ENCODE results near the gene PDE6C. TPM values are rescaled to one million over a fixed set of nuclear protein-coding genes. Genes with fewer than 3 reads are reported as not detected.

Gene PDE6C
- total RNA-seq, 2 donors from 2014 or later: not detected

- Histone ChIP-seq H3K36me3 (ENCODE audit: control insufficient read depth, insufficient read depth, low read length) (no peaks in the 10 kb centered on the region), H3K9ac (ENCODE audit: extremely low read depth, low read length, poor library complexity, severe bottlenecking) (no peak overlapping the region), H3K27ac (ENCODE audit: low read depth, low read length) (no peak overlapping the region), H3K4me1 (ENCODE audit: control insufficient read depth, insufficient read depth, low read length) (no peaks in the 10 kb centered on the region), H3K4me3 (ENCODE audit: low read length) (no peak overlapping the region), H3K27me3 (ENCODE audit: control insufficient read depth, insufficient read depth, low read length, poor library complexity, severe bottlenecking) (no peaks in the 10 kb centered on the region), H3K9me3 (ENCODE audit: control insufficient read depth, low read length) (no peaks in the 10 kb centered on the region)
- TF ChIP-seq CTCF (conservative IDR thresholded peaks at IDR 0.05): no peak
- Mint-ChIP-seq H3K27me3 (ENCODE audit: insufficient read depth) (peaks cover 10% of the 10 kb centered on the region), H3K4me3 (no peak overlapping the region), H3K27ac (no peak overlapping the region), H3K36me3 (ENCODE audit: low read depth) (no peaks in the 10 kb centered on the region), H3K9me3 (no peaks in the 10 kb centered on the region), H3K4me1 (no peaks in the 10 kb centered on the region)
- no peak for DNase-seq
- 87% methylated on average over 3 of the region's 3 CpGs for WGBS, 2 experiments (ENCODE audit: insufficient coverage in 1 of 2, insufficient read length in 1 of 2)
Observed at GRCh38 chr10:93576888-93577287, 35.4 kb upstream of the PDE6C start.

GRCh38 chr10:93577565-93577964 is 34.8 kb upstream of the PDE6C start:
- no peak for TF ChIP-seq CTCF (conservative IDR thresholded peaks at IDR 0.05)
- no peak overlapping the region for H3K27ac ChIP-seq (ENCODE audit: low read depth, low read length)
- no peak overlapping the region for H3K9ac ChIP-seq (ENCODE audit: extremely low read depth, low read length, poor library complexity, severe bottlenecking)
- no peaks in the 10 kb centered on the region for H3K4me1 ChIP-seq (ENCODE audit: control insufficient read depth, insufficient read depth, low read length)
- Mint-ChIP-seq H3K4me1 (no peaks in the 10 kb centered on the region), H3K9me3 (no peaks in the 10 kb centered on the region), H3K4me3 (no peak overlapping the region), H3K36me3 (ENCODE audit: low read depth) (no peaks in the 10 kb centered on the region), H3K27ac (no peak overlapping the region), H3K27me3 (ENCODE audit: insufficient read depth) (peaks cover 6% of the 10 kb centered on the region)
- no peaks in the 10 kb centered on the region for H3K27me3 ChIP-seq (ENCODE audit: control insufficient read depth, insufficient read depth, low read length, poor library complexity, severe bottlenecking)
- no peak for DNase-seq
- no peaks in the 10 kb centered on the region for H3K9me3 ChIP-seq (ENCODE audit: control insufficient read depth, low read length)
- WGBS, 2 experiments (ENCODE audit: insufficient coverage in 1 of 2, insufficient read length in 1 of 2): 93 to 100% methylated on average over 2 to 3 of the region's 3 CpGs
- H3K36me3 ChIP-seq (ENCODE audit: control insufficient read depth, insufficient read depth, low read length): no peaks in the 10 kb centered on the region
- no peak overlapping the region for H3K4me3 ChIP-seq (ENCODE audit: low read length)

DNA sequence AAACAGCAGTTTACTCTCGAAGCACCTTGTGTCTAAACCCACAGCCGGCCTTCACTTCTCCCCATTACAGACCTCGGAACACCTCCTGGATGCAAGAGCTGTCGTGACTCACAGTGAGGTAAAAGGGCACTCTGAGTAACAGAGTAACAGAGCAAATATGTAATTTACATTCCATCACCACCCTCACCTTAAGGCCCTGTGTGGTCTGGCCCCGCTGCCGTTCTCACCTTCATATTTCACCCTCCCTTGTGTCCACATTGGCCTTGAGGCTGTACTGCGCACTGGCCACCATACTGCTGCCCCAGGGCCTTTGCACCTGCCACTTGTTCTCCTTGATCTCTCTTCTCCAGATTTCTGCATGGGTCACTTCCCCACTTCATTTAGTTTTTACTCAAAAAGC is 33.2 kb upstream of the PDE6C start:
- WGBS, 2 experiments (ENCODE audit: insufficient coverage in 1 of 2, insufficient read length in 1 of 2): 92 to 94% methylated on average over 3 to 7 of the region's 7 CpGs
- no peaks in the 10 kb centered on the region for H3K4me1 ChIP-seq (ENCODE audit: control insufficient read depth, insufficient read depth, low read length)
- no peak overlapping the region for H3K9ac ChIP-seq (ENCODE audit: extremely low read depth, low read length, poor library complexity, severe bottlenecking)
- H3K36me3 ChIP-seq (ENCODE audit: control insufficient read depth, insufficient read depth, low read length): no peaks in the 10 kb centered on the region
- no peaks in the 10 kb centered on the region for H3K4me1 Mint-ChIP-seq
- no peaks in the 10 kb centered on the region for H3K9me3 Mint-ChIP-seq
- H3K36me3 Mint-ChIP-seq (ENCODE audit: low read depth): no peaks in the 10 kb centered on the region
- peaks cover 2% of the 10 kb centered on the region for H3K27me3 Mint-ChIP-seq (ENCODE audit: insufficient read depth)
- no peak overlapping the region for H3K4me3 ChIP-seq (ENCODE audit: low read length)
- no peaks in the 10 kb centered on the region for H3K9me3 ChIP-seq (ENCODE audit: control insufficient read depth, low read length)
- no peak overlapping the region for H3K4me3 Mint-ChIP-seq
- no peak for DNase-seq
- no peak overlapping the region for H3K27ac ChIP-seq (ENCODE audit: low read depth, low read length)
- no peak for TF ChIP-seq CTCF (conservative IDR thresholded peaks at IDR 0.05)
- H3K27me3 ChIP-seq (ENCODE audit: control insufficient read depth, insufficient read depth, low read length, poor library complexity, severe bottlenecking): no peaks in the 10 kb centered on the region
- H3K27ac Mint-ChIP-seq: no peak overlapping the region

Data from endodermal cell (in vitro differentiated cells).